ENCODE measurements around the gene ARID1B.

The ARID1B gene

DNA sequence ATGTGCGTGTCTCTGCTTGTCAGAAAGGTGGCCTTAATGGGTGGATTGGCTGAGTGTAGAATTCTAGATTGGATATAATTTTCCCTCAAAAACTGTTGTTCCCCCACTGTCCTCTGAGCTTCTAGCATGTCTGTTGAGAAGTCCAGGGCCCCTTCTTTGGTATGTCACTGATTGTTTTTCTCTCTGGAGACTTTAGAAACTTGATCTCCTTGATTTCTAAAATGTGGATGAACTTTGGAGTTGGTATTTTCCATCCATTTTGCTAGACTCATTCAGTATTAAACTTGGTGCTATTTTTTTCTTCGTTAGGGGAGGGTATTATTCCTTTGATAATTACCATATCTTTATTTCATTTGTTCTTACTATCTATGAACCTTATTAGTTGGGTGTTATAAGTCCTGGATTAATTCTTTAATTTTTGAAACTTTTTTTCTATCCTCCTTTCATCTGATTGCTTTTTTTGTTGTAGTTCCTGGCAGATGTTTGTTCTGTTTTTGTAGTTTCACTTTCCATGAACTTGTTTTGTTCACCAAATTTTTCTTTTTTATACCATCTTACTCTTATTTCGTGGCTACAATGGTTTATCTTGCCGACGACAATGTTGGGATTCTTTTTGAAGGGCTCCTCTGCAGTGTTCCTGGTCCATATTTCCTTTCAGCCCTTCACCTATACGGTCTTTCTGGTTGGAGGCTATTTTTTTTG, 68.4 kb downstream of the ARID1B start:
- DNase-seq, result no peak
- in situ Hi-C loops (cut with MboI; ENCODE audit: low pct_unique_long_range_greater_than_20kb, low sequenced_read_pairs), result no loop called here

DNA sequence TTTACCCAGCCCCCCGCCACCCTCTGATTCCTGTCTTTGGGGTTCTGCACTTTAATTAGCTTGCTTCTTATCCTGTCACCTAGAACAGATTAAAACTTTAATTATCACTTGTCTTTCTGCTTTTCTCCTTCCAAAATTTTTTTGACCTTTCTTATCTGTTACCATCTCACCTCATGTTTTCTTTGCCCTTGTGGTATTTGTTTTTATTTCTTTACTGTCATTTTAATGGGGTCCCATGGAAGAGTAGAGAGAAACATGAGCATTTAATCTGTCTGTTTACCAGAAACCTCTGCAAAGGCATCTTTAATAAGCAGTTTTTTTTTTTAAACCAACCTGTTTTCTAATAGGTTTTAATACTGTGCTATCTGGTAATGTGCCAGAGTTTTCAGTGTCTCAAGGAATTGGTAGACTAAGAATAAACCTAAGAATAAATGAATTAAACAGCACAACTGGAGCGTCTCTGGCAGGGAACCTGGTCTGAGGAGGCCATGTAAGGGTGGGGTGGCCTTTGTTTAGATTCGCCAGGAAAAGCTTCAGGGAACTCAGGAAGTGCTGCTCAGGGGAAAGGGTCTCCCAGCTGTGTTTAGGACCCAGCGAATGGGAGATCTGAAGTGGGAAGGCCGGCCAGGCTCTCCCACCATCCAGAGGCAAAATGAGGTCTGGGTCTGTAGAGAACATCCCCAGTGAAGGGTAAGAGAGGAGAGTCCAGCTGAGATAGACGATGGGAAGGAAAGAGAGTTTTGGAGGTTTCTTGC, 69.8 kb downstream of the ARID1B start:
- in situ Hi-C loops (cut with MboI; ENCODE audit: low pct_unique_long_range_greater_than_20kb, low sequenced_read_pairs), result no loop called here
- DNase-seq, result no peak

DNA sequence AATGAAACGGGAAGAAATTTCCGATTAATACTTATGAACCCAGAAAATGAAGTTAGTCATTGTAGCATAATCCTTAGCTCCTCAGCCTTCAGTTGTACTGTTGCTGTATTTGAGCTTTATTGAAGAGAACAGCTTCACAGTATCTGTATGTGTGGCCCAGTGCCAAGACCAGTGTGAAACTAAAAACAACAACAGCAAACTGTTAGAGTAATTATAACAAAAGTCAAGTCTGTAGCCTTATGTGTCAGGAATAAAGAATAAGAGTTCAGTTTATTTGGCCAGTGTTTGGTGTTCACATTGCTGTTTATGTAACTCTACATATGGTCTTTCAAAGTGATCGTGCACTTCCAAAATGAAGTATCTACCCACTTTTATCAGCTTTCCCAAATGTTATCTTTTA, 70.9 kb downstream of the ARID1B start:
- in situ Hi-C loops (cut with MboI; ENCODE audit: low pct_unique_long_range_greater_than_20kb, low sequenced_read_pairs), result no loop called here
- no peak for DNase-seq

DNA sequence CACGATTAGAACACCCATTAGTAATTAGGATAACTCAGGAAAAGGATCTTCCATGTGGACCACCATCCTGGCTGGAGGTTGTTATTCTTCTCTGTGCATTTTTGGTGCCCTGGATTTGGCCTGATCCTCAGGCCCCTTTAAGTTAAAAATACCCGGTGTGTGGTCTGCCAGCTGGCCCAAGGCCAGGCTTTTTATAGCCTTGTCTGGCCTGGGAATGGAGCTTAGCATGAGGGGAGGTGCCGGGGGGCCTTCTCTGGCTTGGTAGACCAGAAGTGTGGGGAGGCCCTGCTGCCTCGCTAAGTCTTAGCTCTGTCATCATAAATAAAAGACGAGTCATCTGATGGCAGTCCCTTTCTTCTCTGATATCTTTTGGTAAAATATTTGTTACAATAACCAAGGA, 71.4 kb downstream of the ARID1B start:
- in situ Hi-C loops (cut with MboI; ENCODE audit: low pct_unique_long_range_greater_than_20kb, low sequenced_read_pairs), result no loop called here
- peak; percentile 79 for DNase-seq

DNA sequence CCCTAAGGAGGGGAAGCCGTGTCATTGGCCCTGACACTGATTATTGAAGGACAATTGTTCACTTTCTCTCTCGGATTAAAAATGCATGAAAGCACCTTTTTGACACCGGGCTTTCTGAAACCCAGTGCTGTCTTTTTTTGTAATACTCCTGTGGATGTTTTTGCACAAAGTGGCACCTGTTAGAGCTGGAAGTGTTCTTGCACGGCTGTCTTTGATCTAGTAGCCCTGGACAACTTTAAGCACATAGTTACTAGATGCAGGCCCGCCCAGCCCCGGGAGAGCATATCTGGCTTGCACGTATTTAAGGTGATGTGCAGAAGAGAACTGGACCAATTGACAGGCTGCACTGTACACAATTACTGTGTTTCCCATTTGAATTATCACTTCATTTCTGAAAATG, 72.6 kb downstream of the ARID1B start:
- in situ Hi-C loops (cut with MboI; ENCODE audit: low pct_unique_long_range_greater_than_20kb, low sequenced_read_pairs), result no loop called here
- no peak for DNase-seq

DNA sequence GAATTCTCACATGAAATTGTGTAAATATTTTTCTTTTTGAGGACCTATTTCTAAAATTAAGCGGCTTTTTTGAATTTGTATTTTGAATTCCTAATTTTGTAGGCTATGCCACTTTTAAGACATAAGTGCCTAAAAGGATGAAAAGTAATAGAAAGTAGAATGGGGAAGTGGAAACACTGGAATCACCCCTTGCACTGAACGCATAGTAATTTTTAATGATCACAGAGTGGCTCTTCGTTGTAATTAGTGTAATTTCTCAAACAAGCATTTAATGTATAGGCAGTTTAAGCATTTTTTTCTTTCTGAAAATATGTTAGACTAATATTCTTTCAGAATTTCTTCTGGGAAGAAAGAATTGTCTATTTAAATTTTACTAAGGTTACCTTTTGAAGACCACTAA, 73.2 kb downstream of the ARID1B start:
- in situ Hi-C loops (cut with MboI; ENCODE audit: low pct_unique_long_range_greater_than_20kb, low sequenced_read_pairs), result no loop called here

DNA sequence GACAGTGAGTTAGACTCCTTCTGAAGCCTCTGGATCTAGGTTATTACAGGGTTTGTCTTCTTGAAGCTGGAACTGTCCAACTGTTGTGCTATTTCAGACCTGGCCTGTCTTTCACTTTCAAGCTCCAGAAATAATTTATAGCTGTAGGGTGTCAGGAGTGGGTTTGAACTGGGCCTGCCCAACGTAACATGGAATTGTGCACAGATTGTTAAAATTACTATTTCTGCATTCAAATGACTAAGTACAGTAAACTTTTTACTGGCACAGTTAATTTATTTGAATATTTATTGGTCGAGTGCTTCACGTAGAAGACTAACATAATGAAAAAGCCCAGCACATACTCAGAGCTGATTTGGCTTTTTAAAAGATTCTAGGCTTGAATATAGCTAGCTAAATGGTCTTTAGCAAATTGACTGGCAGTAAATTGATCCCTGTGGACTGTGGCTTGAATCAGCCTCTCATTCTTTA, 74.3 kb downstream of the ARID1B start:
- DNase-seq, result no peak
- in situ Hi-C loops (cut with MboI; ENCODE audit: low pct_unique_long_range_greater_than_20kb, low sequenced_read_pairs), result no loop called here

More for the DNA sequence above, 73.2 kb downstream of the ARID1B start:
- no peak for DNase-seq

DNA sequence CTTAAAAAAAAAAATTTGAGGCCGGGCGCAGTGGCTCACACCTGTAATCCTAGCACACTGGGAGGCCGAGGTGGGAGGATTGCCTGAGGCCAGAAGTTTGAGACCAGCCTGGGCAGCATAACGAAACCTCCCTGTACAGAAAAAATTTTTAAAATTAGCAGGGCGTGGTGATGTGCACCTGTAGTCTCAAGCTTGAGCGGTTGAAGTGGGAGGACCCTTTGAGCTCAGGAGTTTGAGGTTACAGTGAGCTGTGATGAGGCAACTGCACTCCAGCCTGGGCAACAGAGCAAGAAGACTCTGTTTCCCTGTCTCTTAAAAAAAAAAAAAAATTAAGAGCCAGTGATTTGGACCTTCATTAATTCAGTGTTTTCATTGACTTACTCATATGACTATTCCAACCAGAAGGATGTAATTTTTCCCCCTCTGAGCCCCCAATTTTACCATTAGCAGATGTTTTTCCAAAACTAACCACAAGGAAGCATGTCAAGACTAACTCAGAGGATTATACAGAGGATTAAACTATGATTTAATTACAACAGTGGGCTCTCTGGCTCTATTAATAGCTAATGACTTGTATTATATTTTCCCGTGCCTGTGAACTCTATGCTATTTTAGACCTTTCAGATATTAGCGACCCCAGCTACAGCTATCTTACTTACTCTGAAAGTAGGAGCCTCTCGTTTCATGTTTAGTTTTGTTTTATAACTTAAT, 75.1 kb downstream of the ARID1B start:
- in situ Hi-C loops (cut with MboI; ENCODE audit: low pct_unique_long_range_greater_than_20kb, low sequenced_read_pairs), result no loop called here
- no peak for DNase-seq

DNA sequence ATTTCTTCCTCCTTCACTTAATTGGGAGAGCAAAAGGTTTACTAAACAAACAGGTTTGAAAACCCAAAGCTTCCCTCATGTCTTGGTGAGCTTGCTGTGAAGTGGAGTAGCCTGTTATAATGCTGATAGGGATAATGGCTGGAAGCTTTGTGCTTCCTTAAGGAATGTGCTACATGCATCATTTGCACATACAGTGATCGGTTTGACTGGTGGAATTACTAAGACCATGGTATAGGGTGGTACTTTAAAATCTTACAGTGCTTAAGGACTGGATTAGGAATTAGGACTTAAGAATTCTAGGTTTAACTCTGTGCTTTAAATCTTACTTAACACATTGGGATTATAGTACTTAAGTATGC, 75.7 kb downstream of the ARID1B start:
- in situ Hi-C loops (cut with MboI; ENCODE audit: low pct_unique_long_range_greater_than_20kb, low sequenced_read_pairs), result no loop called here
- DNase-seq, result no peak

DNA sequence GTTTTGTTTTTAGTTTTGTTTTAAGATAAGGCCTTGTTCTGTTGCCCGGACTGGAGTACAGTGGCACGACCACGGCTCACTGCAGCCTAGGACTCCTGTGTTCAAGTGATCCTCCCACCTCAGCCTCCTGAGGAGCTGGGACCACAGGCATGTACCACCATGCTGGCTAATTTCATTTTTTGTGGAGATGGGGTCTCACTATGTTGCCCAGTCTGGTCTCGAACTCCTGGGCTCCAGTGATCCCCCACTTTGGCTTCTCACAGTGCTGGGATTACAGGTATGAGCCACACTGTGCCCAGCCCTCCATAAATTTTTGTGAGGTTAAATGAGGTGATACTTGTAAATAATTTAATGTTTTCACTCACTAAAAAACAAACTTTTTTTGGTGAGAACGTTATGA, 76.6 kb downstream of the ARID1B start:
- no peak for DNase-seq
- in situ Hi-C loops (cut with MboI; ENCODE audit: low pct_unique_long_range_greater_than_20kb, low sequenced_read_pairs), result no loop called here

DNA sequence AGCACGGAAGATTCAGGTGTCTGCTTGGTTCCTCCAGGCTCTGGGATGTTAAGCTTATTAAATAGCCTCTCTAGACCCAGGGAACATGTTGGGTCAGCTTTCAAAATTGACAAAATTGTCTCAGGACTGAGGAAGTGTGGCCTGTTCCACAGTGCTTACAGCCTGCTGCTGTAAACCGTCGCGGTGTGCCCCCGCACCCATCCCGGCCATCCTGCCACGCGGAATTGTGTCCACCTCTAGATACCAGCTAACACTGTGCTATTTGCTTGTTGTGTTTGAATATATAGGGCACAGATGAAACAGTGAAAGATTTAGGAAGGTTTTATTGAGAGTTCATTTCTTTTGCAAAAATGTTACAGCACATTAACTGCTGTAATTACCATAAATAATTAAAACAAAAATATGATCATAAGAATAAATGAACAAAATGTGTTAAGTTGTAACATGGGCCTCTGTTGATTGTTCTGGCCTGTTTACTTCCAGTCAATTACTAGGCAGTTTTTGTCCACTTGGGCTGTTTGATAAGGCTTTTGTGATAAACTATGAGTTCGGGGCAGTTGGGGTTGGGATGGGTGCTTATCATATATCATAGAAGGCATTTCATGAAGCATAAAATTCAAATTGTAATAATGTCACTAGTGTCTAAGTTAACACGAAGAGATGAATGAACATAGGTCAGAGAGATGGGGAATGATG, 77.4 kb downstream of the ARID1B start:
- no peak for DNase-seq

DNA sequence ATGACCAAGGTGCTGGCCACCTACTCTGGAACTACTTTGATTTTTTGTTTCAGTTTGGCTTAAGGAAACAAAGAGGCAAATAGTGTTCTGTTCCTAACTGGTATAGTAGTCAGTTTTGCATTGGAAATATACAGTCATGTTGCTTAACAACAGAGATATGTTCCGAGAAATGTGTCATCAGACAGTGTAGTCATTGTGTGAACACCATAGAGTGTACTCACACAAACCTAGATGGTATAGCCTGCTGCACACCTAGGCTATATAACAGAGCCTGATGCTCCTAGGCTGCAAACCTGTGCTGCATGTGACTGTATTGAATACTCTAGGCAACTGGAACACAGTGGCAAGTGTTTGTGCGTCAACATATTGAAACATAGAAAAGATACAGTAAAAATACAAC, 80.4 kb downstream of the ARID1B start:
- in situ Hi-C loops (cut with MboI; ENCODE audit: low pct_unique_long_range_greater_than_20kb, low sequenced_read_pairs), result no loop called here
- DNase-seq, result no peak

More for the DNA sequence above, 77.4 kb downstream of the ARID1B start:
- in situ Hi-C loops (cut with MboI; ENCODE audit: low pct_unique_long_range_greater_than_20kb, low sequenced_read_pairs), result no loop called here

DNA sequence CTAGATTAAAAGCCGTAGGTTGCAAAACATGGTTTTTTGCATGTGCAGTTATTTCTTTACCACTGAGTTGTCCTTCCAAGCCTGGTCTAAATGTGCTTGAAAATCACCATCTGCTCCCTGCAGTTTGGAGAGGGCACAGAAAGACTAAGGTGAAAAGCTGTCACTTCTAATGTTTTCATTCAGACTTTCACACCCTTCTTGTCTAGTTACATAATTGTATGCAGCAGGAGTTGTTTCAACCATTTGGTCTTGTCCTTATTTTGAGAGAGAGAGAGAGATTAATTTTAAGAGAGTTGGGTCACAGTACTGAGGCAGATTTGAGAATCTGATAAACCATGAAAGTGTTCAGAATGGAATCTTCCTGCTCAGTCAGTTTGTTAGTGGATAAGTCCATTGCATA, 82.5 kb downstream of the ARID1B start:
- in situ Hi-C loops (cut with MboI; ENCODE audit: low pct_unique_long_range_greater_than_20kb, low sequenced_read_pairs), result no loop called here
- DNase-seq, result no peak

DNA sequence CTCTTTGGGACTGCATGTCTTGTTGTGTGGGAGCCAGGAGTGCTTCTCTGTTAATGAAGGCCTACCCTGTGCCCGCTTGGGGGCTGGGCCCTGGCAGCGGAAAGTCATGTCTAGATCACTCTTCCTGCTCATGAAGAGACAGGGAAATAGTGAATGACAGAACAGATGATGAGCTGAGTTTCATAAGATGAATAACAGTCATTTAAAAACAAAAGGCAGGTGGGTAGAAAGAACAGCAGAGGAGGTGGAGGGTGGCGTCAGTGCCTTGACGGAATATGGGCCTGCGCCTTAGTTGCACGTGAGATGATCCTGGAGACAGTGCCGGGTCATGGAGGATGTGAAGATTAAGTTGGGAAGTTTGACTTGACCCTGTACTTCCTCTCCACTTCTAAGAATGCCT, 85.5 kb downstream of the ARID1B start:
- in situ Hi-C loops (cut with MboI; ENCODE audit: low pct_unique_long_range_greater_than_20kb, low sequenced_read_pairs), result no loop called here
- peak; percentile 39 for DNase-seq

DNA sequence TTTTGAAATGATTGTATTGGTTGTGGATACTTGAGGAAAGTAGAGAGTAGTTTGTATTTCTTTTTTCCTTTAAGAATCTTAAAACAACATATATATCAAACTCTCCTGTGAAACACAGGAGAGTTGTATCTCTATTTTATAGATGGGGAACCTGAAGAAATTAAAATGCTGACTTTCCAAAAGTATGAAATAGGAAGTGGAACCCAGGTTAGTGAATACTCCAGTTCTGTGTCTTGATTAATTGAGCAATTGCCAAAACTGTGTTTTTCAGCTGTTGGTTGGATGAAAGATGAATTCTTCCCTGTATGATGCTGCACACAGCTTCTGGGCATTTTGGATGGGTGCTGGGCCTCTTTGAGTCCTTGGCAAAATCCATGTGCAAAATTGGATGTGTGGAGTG, 86.3 kb downstream of the ARID1B start:
- no peak for DNase-seq
- in situ Hi-C loops (cut with MboI; ENCODE audit: low pct_unique_long_range_greater_than_20kb, low sequenced_read_pairs), result no loop called here

DNA sequence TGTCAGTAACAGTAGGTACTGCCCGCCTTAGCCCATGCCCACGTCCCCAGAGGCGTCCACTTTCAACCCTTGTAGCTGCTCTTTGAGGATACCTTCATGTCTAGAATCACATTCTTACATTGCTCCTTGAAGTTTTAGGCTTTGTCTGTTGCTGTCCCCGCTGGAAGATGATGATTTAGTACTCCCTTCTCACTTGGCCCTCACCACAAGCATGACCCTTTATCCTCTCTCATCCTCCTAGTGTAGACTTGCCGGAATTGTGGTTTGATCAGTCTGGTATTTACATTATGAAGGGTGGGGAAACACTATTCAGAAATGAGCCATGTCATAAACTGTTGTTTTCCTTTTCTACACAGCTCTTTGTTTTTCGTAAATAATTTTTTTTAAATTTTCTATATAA, 87.4 kb downstream of the ARID1B start:
- in situ Hi-C loops (cut with MboI; ENCODE audit: low pct_unique_long_range_greater_than_20kb, low sequenced_read_pairs), result no loop called here
- DNase-seq, result no peak

DNA sequence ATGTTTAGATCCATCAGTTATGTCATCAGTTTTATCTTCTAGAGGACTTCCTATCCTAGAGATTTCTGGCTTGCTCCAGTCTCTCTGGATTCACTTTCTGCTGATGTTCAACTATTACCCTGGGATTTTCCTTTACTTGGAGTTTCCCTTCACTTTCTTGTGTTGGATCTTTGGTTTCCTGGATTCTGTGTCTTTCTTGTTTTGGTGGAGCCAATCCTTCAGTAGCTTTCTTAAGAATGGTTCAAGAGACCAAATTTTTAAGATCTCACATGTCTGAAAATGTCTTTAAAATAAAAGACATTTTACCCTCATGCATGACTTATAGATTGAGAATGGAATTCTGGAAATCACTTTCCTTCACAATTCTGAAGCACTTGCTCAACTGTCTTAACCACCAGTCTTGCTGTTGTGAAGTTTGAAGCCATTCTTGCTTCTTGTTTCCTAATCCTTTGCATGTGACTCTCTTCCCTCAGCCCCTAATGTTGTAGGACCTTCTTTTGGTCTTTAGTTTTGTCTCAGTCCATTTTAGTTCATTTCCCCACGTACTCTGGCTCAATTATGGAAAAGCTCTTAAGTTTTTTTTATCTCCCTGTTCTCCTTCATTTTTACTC, 87.9 kb downstream of the ARID1B start:
- DNase-seq, result no peak

DNA sequence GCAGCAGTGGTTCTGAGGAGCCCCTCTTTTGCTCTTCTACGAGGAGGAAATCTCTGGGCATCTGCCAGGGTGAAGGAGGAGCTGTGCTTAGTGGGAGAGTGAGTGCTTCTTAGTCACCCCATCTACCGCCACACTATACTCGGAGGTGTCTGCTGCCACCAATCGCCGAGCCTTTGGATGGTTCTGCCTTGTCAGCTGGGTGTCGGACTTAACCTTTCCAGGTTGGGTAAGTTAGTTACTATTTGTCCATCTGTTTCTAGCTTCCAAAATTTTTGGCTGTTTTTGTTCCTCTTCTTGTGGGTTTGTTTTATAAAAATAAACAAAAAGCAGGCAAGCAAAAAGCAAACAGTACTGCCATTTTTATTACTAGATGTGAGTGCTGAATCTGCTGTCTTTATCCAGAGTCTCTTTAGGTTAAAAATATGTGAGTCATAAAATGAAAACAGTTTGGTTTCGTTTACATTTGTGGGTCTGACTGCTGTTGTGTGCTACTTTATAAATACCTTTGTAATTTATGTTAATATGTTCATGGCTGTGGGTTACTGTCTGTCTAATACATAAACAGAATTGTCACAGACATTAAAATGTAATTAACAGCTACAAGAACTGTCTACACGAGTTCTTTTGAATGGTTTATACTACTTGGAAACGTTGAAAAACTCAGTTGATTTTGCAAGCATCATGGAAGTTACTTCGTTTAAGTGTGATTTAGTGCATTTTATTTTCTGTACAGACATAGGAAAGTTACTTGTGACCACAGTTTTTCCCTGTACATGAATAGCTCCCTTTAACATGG, 89.2 kb downstream of the ARID1B start:
- no peak for DNase-seq
- in situ Hi-C loops (cut with MboI; ENCODE audit: low pct_unique_long_range_greater_than_20kb, low sequenced_read_pairs), result no loop called here

More for the DNA sequence above, 87.9 kb downstream of the ARID1B start:
- in situ Hi-C loops (cut with MboI; ENCODE audit: low pct_unique_long_range_greater_than_20kb, low sequenced_read_pairs), result no loop called here

DNA sequence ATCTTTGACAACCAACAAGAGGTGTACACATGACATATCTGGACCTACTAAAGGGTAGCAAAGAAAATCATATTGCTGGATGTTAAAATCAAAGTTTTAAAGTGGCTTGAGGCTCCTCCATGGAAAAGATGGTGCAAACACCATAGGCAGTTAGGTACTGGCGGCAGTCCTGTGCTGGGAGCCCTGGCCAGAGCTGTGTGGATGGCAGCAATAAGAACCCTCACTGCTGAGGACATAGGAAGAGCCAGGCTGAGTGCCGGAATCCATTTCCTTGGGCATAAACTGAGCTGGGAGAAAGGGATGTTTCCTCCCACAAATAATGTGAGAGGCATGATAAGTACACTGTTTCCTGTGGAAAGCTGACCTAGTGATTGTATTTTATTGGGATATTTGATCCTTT, 89.9 kb downstream of the ARID1B start:
- DNase-seq, result no peak
- in situ Hi-C loops (cut with MboI; ENCODE audit: low pct_unique_long_range_greater_than_20kb, low sequenced_read_pairs), result no loop called here
